HG02623 (cell line): ENCODE measurements around the gene KCNIP3.

Experiments
- ATAC-seq: cut with Tn5 transposase; IDR thresholded peaks from one replicate; pipeline ENCODE4 v1.9.1; 2021; ENCODE audit warnings: moderate library complexity; ENCODE audit not compliant: unreplicated experiment

Gene KCNIP3

GRCh38 chr2:95274291-95275150 lies 22.6 kb upstream of the KCNIP3 start, which contains the start of gene PROM2:
PROM2 (plus strand) TSS chr2:95274449; CDS start chr2:95274586, 137 bp downstream.
- no peak for ATAC-seq

GRCh38 chr2:95275151-95275515 lies 22.0 kb upstream of the KCNIP3 start:
- no peak for ATAC-seq

- ATAC-seq: no peak
Measured at GRCh38 chr2:95275601-95276243, 21.4 kb upstream of the KCNIP3 start.

GRCh38 chr2:95276244-95276887 lies 20.8 kb upstream of the KCNIP3 start:
- ATAC-seq: no peak

- no peak for ATAC-seq
Measured at GRCh38 chr2:95276888-95277245, 20.3 kb upstream of the KCNIP3 start.

GRCh38 chr2:95277246-95277906 lies 19.8 kb upstream of the KCNIP3 start:
- ATAC-seq: no peak

- ATAC-seq: no peak
Measured at GRCh38 chr2:95278051-95278471, 19.1 kb upstream of the KCNIP3 start.

- no peak for ATAC-seq
Measured at GRCh38 chr2:95278637-95279225, 18.4 kb upstream of the KCNIP3 start.

GRCh38 chr2:95279435-95280035 lies 17.6 kb upstream of the KCNIP3 start:
- no peak for ATAC-seq

GRCh38 chr2:95281071-95281470 lies 16.1 kb upstream of the KCNIP3 start:
- no peak for ATAC-seq

GRCh38 chr2:95281786-95282185 lies 15.4 kb upstream of the KCNIP3 start:
- no peak for ATAC-seq

- no peak for ATAC-seq
Measured at GRCh38 chr2:95282458-95282857, 14.7 kb upstream of the KCNIP3 start.

GRCh38 chr2:95283562-95283961 lies 13.6 kb upstream of the KCNIP3 start:
- ATAC-seq: no peak

- no peak for ATAC-seq
Measured at GRCh38 chr2:95284886-95285541, 12.1 kb upstream of the KCNIP3 start.

- no peak for ATAC-seq
Measured at GRCh38 chr2:95285542-95285932, 11.6 kb upstream of the KCNIP3 start.

GRCh38 chr2:95287336-95287735 lies 9.8 kb upstream of the KCNIP3 start:
- no peak for ATAC-seq

- ATAC-seq: no peak
Measured at GRCh38 chr2:95287806-95288205, 9.3 kb upstream of the KCNIP3 start.

- no peak for ATAC-seq
Measured at GRCh38 chr2:95289253-95289652, 7.9 kb upstream of the KCNIP3 start.

GRCh38 chr2:95291222-95291621 lies 5.9 kb upstream of the KCNIP3 start:
- ATAC-seq: no peak

- ATAC-seq: no peak
Measured at GRCh38 chr2:95292623-95293260, 4.4 kb upstream of the KCNIP3 start.
